ENCODE results near the gene NKAIN4.

DNA sequence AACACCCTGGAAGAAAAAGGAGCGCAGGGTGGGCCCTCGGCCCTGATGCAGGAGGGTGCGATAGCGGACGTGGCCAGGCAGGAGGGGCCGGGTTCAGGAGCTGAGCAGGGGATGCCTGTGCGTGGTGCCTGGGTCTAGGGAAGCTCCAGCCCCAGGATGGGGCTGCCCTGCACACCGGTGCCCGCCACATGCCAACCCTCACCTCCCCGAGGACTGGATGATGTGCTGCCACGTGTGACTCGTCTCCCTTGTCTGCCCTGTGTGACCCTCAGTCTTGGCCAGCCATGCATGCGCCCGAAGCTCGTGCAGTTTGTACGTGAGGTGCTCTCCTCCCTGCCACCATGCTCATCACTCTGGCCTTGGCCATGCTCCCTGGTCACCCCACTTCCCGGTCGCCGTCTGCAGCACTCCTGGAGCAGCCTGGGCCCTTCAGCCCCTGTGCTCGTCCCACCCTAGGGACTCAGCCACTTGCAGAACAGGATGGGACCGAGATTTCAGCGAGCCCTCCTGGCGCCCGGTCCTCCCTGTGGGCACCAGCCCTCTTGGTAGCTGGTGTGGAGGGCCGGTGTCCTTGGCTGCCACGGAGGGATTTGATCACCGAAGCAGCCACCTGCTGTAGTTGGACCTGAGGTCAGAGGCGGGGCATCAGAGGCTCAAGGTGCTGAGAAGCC lies 34.5 kb upstream of the NKAIN4 start:
- TF ChIP-seq, protein P1, sequence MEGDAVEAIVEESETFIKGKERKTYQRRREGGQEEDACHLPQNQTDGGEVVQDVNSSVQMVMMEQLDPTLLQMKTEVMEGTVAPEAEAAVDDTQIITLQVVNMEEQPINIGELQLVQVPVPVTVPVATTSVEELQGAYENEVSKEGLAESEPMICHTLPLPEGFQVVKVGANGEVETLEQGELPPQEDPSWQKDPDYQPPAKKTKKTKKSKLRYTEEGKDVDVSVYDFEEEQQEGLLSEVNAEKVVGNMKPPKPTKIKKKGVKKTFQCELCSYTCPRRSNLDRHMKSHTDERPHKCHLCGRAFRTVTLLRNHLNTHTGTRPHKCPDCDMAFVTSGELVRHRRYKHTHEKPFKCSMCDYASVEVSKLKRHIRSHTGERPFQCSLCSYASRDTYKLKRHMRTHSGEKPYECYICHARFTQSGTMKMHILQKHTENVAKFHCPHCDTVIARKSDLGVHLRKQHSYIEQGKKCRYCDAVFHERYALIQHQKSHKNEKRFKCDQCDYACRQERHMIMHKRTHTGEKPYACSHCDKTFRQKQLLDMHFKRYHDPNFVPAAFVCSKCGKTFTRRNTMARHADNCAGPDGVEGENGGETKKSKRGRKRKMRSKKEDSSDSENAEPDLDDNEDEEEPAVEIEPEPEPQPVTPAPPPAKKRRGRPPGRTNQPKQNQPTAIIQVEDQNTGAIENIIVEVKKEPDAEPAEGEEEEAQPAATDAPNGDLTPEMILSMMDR (conservative IDR thresholded peaks at IDR 0.05), result no peak
- TF ChIP-seq EZH2 (IDR thresholded peaks at IDR 0.05; ENCODE audit: low read depth), result no peak

Data from PC-9 (cell line).